LNCAP (cell line): Measurements from ENCODE around the gene HES2.

Source experiments
- TF ChIP-seq, protein P1 (sequence below): fragments of 450-650 bp; IDR thresholded peaks from 2 replicates; pipeline ENCODE4 v1.5.1; 2017; ENCODE audit warnings: mild to moderate bottlenecking

HES2 gene

DNA sequence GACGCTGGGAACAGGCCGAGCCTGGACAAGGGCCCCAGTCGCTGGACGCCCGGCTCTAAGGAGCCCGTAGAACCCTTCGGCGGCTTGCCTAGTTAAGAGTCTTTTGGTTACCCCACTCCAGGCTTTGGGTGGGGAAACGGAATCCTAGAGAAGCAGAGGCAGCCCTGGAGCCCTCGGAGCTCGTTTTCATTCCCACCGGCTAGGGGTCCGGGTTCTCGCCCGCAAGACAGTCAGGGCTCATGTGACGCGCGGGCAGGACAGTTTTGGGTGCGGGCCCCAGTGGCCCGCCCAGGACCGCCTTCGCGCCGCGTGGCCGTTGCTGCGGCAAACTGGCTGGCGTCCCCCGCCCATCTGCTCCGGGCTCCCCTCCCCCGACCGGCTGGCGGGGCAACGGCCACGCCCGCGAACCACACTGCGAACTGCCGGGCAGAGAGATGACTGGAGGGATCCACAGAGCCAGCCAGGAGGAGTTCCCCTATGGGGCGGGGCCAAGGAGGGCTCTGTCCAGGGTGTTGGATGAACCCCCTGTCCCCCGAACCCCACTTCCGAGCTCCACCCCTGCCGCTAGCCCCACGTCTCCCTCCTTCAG lies 829 bp upstream of the HES2 start:
- TF ChIP-seq, protein P1, sequence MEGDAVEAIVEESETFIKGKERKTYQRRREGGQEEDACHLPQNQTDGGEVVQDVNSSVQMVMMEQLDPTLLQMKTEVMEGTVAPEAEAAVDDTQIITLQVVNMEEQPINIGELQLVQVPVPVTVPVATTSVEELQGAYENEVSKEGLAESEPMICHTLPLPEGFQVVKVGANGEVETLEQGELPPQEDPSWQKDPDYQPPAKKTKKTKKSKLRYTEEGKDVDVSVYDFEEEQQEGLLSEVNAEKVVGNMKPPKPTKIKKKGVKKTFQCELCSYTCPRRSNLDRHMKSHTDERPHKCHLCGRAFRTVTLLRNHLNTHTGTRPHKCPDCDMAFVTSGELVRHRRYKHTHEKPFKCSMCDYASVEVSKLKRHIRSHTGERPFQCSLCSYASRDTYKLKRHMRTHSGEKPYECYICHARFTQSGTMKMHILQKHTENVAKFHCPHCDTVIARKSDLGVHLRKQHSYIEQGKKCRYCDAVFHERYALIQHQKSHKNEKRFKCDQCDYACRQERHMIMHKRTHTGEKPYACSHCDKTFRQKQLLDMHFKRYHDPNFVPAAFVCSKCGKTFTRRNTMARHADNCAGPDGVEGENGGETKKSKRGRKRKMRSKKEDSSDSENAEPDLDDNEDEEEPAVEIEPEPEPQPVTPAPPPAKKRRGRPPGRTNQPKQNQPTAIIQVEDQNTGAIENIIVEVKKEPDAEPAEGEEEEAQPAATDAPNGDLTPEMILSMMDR: no peak

DNA sequence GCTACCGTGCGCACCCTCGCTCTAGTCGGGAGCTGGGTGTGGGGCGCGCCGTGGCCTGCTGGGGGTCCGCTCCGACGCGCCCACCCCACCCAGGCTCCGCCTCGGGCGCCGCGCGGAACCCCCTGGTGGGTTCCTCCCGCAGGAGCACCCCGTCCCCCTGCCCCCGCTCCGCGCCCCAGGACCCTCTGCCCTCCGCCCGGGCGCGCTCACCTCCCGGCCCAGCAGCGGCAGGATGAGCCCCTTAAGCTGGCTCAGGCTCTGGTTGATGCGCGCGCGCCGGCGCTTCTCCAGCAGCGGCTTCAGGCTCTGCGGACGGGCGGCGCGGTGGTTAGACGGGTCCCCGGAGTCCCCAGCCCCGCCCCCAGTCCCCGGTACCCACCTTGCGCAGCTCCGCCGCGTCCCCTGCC lies 319 bp downstream of the HES2 start:
- TF ChIP-seq, protein P1: no peak

DNA sequence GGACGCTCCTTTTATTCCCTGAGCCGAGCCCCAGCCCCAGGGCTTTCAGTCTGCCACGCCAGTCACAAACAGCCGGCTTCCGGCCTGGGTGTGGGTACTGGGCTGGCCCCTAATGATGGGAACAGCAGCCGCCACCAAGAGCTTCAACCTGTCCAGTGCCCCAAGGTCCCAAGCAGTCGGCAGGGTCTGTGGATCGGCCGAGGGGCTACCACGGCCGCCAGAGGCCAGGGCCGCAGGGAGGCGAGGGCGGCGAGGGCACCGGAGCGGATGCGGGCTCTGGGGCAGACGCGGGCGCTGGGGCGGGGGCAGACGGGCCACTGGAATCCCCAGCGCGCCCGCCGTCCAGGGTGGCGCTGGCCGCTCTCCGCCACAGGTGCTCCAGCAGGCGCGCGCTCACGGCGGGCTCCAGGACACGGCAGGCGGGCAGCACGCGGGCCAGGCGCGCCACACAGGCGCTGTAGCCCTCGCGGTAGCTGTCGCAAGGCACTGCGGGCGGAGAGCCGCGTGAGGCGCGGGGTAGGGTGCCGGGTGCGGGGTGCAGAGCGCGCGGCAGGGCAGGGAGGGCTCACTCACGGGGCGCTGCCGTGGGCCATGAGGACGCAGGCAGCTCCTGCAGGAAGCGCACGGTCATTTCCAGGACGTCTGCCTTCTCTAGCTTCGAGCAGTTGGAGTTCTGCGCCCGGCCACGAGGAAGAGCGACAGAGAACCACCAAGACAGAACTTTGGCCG lies 887 bp downstream of the HES2 start:
- TF ChIP-seq, protein P1: no peak

DNA sequence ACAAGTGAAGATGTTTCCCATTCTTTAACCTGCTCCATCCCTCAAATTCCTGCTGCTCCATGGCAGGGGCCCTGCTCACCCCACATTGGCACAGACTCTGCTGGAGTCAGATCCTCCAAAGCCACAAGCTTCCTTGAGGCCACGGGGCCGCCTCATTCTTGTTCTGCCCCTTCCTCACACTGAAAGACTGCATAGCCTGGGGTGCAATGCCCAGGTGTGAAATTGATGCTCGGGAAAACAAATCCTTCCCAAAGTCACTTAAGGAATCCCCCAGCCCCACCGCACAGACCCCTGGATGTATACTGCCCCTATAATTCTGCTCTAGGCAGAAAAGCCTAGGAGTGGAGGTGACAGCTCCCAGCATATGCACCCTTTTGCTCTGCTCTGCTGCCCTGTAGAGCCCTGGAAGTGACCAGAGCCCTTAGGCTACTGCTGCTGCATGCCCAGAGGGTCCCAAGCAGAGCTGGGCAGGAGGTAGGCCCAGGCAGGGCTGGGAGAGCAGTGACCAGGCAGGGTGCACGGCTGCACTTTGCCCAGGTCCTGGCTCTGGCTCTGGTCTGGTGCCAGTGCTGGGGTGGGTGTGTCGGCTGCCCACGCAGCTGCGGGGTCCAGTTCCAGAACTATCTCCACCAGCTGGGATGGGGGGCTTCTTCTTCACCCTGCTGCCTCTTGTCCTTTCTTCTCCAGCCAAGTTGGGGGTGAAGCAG lies 1.6 kb downstream of the HES2 start:
- TF ChIP-seq, protein P1: no peak

DNA sequence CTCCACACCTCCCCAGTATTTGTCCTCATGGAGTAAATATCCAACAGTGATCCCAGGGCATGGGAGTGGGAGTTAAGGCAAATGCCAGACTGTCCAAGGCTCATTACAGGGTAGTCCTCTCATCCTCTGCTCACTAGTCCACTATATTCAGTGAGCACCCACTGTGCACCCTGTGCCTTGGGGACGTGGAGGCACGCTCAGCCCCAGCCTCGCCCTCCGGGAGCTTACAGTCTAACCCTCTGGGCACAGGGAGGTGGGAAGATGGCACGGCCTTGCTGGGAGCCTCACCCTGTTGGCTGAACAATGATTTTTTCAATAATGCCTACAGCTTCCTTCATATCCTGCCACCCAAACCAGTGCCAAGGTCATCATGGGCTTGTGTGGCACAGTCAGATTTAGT lies 2.8 kb downstream of the HES2 start:
- TF ChIP-seq, protein P1: no peak

DNA sequence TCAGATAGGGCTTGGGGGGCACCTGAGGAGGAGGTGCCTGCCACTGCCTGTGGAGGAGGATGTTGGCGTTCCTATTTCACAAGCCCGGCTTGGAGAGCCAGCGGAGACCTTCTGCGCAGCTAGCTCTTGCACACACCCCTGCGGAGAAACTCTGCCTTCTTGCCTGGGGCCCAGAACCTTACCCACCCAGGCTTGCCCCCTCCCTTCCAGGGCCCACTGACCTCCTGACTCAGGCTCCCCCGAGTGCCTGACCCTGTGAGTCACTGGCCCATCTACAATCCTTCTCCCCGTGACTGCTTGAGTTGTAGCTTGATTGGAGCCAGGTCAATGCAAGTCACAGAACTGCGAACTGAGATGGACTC lies 3.4 kb downstream of the HES2 start:
- TF ChIP-seq, protein P1: no peak

DNA sequence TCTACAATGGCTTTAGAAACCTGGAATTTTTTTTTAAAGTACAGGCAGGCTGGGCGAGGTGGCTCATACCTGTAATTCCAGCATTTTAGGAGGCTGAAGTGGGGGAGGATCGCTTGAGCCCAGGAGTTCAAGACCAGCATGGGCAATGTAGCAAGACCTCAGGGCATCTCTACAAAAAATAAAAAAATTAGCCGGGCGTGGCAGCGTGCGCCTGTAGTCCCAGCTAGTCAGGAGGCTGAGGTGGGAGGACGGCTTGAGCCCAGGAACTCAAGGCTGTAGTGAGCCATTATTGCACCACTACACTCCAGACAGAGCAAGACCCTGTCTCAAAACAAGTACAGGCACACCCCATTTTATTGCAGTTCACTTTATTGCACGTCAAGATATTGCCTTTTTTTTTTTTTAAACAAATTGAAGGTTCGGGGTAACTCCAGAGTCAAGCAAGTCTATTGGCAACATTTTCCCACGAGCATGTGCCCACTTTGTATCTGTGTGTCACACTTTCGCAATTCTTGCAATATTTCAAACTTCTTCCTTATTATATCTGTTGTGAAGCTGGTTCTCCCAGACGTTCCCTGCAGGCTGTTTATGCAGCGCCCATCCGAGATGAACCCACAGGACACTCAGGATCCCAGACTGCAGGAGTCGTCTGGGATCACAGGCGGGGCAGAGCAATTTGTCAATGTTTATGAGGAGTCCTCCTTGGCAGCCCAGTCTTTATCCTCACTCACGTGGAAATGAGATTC lies 4.7 kb downstream of the HES2 start:
- TF ChIP-seq, protein P1: no peak
